Measurements from ENCODE around the gene APRT.
A peak's percentile ranks its signal among the peaks of the same experiment; 100 is the strongest.

The APRT gene, protein sequence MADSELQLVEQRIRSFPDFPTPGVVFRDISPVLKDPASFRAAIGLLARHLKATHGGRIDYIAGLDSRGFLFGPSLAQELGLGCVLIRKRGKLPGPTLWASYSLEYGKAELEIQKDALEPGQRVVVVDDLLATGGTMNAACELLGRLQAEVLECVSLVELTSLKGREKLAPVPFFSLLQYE

DNA sequence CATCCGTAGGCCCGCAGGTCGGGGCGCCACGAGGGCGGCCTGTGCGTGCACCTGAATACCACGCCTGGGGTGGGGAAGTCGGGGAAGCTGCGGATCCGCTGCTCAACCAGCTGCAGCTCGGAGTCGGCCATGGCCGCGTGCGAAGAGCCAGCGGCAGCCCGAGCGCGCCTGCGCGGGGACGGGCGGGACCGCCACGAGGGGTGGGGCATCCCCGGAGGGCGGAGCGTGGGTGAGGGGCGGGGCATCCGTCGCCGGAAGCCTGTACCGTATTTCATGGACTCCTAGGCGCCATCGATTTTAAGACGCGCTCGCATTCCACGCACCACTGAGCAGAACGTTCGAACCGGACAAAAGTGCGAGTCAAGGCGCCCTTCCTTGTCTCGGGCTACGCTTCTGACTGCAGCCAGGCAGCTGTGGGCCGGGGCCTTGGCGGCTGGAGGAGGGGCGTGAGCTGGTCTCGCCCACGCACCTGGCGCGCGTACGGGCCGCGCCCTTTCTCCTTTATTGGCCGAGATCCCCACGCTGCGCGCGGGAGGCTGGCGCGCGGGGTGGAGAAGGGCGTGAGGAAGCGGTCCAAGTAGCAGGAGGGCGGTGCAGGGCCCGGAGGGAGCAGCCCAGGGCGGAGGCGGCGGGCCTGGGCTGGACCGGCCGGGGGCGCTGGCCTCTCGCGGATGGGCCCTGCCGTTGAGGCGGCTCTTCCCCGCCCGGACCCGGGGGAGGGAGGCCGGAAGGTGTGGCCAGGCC, at the start of gene APRT:
TSS of gene APRT (minus strand) at position 160 of the 744 bp plus-strand sequence. CDS start at position 131, 29 bp downstream.
- Histone ChIP-seq H3K27ac (ENCODE audit: low read depth, low read length) (peak within 1 kb of the TSS; percentile 67), H3K4me1 (ENCODE audit: control insufficient read depth in 5 of 5, insufficient read depth in 5 of 5, low read length in 5 of 5) (peaks cover 6 to 41% (median 37%) of the 10 kb centered on the region in 5 donors), H3K4me3 (ENCODE audit: low read depth in 1 of 5, low read length in 5 of 5) (peak within 1 kb of the TSS; percentile 66 to 75 (median 71)), H3K9me3 (ENCODE audit: control insufficient read depth in 5 of 5, low read length in 5 of 5) (no peaks in the 10 kb centered on the region), H3K27me3 (ENCODE audit: control insufficient read depth in 5 of 5, insufficient read depth in 4 of 5, low read length in 5 of 5) (no peaks in the 10 kb centered on the region), H3K9ac (ENCODE audit: low read length in 5 of 5) (peak within 1 kb of the TSS; percentile 31 to 83 (median 59)), H3K36me3 (ENCODE audit: control insufficient read depth in 5 of 5, insufficient read depth in 5 of 5, low read length in 5 of 5) (peaks cover 0 to 24% (median 15%) of the 10 kb centered on the region in 5 donors)

DNA sequence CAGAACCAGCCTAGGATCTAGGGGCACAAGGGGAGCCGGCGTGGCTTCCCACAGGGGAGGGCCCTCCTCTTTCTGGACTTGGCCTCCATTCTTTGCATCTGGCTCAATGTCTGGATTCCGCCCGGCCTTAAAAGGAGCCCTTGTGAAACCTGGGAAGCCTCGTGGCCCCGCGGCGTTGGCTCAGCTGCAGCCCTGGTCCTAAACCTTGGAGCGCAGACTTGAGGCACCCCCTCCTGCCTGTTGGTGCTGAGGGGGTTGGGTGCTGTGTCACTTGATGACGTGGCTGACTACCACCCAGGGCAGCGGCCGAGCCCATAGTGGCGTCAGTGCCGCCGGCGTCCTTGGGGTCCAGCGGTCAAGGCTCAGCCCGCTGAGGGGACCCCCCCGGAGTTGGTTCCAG, 49.6 kb upstream of the APRT start:
- peaks cover 0 to 48% (median 44%) of the 10 kb centered on the region in 5 donors for H3K36me3 ChIP-seq (ENCODE audit: control insufficient read depth in 5 of 5, insufficient read depth in 5 of 5, low read length in 5 of 5)

DNA sequence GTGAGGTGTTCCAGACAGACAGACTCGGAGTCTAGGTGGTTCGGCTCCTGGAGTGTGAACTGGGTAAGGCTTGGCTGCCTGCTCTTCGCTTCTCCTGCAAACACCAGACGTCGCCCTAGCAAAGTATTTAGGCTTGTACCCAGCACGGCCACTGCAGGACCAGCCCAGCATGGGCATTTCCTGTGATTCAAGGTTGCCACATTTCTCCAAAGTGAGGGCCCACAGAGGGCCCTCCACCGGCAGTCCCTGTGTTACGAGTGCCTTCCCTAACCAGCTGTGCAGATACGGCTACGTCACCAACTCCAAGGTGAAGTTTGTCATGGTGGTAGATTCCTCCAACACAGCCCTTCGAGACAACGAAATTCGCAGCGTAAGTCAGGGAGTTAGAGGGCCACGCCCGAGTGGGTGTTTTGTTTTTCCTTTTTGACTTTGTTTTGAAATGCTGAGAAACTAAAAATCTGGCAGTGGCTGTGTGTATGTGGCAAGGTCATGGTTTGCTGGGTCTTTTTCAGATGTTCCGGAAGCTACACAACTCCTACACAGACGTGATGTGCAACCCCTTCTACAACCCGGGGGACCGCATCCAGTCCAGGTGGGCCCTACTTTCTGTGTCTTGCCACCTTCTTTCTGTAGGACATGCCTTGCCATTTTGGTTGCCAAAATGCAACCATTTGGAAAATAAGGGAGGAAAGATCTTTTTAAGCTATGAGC, 47.8 kb upstream of the APRT start:
- Histone ChIP-seq H3K4me3 (ENCODE audit: low read depth in 1 of 5, low read length in 5 of 5) (no peak overlapping the region), H3K4me1 (ENCODE audit: control insufficient read depth in 5 of 5, insufficient read depth in 5 of 5, low read length in 5 of 5) (peaks cover 4 to 34% (median 29%) of the 10 kb centered on the region in 5 donors), H3K27ac (ENCODE audit: low read depth, low read length) (no peak overlapping the region), H3K9ac (ENCODE audit: low read length in 5 of 5) (no peak overlapping the region), H3K9me3 (ENCODE audit: control insufficient read depth in 5 of 5, low read length in 5 of 5) (no peaks in the 10 kb centered on the region), H3K27me3 (ENCODE audit: control insufficient read depth in 5 of 5, insufficient read depth in 4 of 5, low read length in 5 of 5) (no peaks in the 10 kb centered on the region), H3K36me3 (ENCODE audit: control insufficient read depth in 5 of 5, insufficient read depth in 5 of 5, low read length in 5 of 5) (peaks cover 0 to 48% (median 44%) of the 10 kb centered on the region in 5 donors)

More for the DNA sequence above, 49.6 kb upstream of the APRT start:
- H3K4me3 ChIP-seq (ENCODE audit: low read depth in 1 of 5, low read length in 5 of 5): no peak overlapping the region
- H3K27ac ChIP-seq (ENCODE audit: low read depth, low read length): no peak overlapping the region
- peaks cover 4 to 18% (median 15%) of the 10 kb centered on the region in 5 donors for H3K4me1 ChIP-seq (ENCODE audit: control insufficient read depth in 5 of 5, insufficient read depth in 5 of 5, low read length in 5 of 5)
- no peaks in the 10 kb centered on the region for H3K9me3 ChIP-seq (ENCODE audit: control insufficient read depth in 5 of 5, low read length in 5 of 5)
- H3K27me3 ChIP-seq (ENCODE audit: control insufficient read depth in 5 of 5, insufficient read depth in 4 of 5, low read length in 5 of 5): peaks cover 0 to 8% (median 7%) of the 10 kb centered on the region in 5 donors
- no peak overlapping the region for H3K9ac ChIP-seq (ENCODE audit: low read length in 5 of 5)

DNA sequence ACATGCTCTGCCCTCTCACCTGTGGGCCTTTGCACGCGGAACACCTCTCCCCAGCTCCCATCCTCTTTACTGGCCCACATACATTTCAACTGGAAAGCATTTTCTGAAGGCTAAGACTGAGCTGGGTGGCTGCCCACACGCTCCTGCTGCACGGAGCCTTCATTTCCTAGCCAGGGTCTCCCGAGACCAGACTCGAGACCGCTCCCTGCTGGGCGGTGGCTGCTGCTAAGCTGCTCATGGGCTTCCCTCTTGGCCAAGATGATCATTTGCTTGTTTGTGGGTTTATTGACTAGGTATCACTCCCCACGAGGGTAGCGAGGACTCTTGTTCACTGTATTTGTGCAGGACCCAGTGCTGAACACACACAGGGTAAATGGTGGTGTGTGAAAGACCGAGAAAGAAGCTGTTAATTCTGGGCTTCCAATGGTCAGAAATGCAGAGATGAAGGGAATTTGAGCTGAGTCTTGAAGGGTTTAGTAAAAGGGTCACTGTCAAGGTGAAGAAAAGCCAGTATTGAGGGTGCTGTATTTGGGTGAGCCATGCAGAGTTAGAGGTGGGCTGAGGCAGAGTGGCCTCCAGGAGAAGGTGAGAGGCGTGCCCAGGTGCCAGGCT, 46.1 kb upstream of the APRT start:
- H3K4me1 ChIP-seq (ENCODE audit: control insufficient read depth in 5 of 5, insufficient read depth in 5 of 5, low read length in 5 of 5): peaks cover 4 to 46% (median 39%) of the 10 kb centered on the region in 5 donors

DNA sequence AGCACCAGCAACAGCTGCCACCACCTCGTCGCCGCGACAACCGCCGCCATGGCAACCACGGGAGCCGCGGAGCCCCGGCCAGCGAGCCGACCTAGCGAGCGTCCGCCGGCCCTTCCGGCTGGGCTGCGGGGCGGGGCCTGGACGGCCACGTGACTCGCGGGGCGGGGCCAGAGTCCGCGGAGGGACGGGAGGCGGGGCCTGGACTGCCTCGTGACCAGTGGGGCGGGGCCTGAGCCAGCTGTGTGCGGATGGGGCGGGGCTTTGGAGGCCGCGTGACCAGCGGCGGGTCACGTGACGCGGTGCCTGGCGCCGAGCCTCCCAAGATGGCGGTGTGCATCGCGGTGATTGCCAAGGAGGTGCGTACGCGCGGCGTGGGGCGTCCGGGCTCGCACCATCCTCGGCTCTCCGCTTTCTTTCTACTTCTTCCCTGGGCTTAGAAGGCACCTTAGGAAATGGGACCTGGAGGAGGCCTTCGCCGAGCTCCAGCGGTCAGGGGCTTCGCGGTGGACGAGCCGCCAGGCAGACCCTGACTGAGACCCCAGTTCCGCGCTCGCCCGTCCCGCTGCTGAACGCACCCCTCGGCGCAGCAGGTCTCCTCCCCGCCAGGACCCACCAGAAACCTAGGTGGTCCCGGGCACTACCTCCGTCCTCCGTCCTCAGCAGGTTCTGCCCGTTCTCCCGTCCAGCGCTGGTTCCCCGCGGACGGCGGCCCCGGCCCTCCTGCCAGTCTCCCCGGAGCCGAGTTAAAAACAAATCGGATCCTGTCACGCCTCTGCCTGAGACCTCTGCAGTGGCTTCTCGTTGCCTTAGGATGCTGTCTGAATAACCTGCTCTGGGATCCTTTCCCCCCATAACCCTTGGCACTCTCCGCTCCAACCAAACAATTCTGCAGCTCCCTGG, 45.4 kb upstream of the APRT start, which contains the start of the genes GALNS and TRAPPC2L:
TSS of gene GALNS (minus strand) at position 120 of the 900 bp plus-strand sequence. CDS start at position 50, 70 bp downstream.
TSS of gene TRAPPC2L (plus strand) at position 300 of the 900 bp plus-strand sequence. CDS start at position 324, 24 bp downstream.
- Histone ChIP-seq H3K36me3 (ENCODE audit: control insufficient read depth in 5 of 5, insufficient read depth in 5 of 5, low read length in 5 of 5) (peaks cover 0 to 35% (median 32%) of the 10 kb centered on the region in 5 donors), H3K9me3 (ENCODE audit: control insufficient read depth in 5 of 5, low read length in 5 of 5) (no peaks in the 10 kb centered on the region), H3K9ac (ENCODE audit: low read length in 5 of 5) (peak within 1 kb of the TSS; percentile 72 to 87 (median 78)), H3K27ac (ENCODE audit: low read depth, low read length) (peak within 1 kb of the TSS; percentile 79), H3K27me3 (ENCODE audit: control insufficient read depth in 5 of 5, insufficient read depth in 4 of 5, low read length in 5 of 5) (no peaks in the 10 kb centered on the region), H3K4me1 (ENCODE audit: control insufficient read depth in 5 of 5, insufficient read depth in 5 of 5, low read length in 5 of 5) (peaks cover 4 to 46% (median 39%) of the 10 kb centered on the region in 5 donors), H3K4me3 (ENCODE audit: low read depth in 1 of 5, low read length in 5 of 5) (peak within 1 kb of the TSS; percentile 85 to 99 (median 91))

More for the DNA sequence above, 46.1 kb upstream of the APRT start:
- Histone ChIP-seq H3K9ac (ENCODE audit: low read length in 5 of 5) (peak overlapping the region; percentile 72 to 87 (median 78)), H3K9me3 (ENCODE audit: control insufficient read depth in 5 of 5, low read length in 5 of 5) (no peaks in the 10 kb centered on the region), H3K4me3 (ENCODE audit: low read depth in 1 of 5, low read length in 5 of 5) (peak overlapping the region; percentile 85 to 99 (median 91)), H3K27me3 (ENCODE audit: control insufficient read depth in 5 of 5, insufficient read depth in 4 of 5, low read length in 5 of 5) (no peaks in the 10 kb centered on the region), H3K36me3 (ENCODE audit: control insufficient read depth in 5 of 5, insufficient read depth in 5 of 5, low read length in 5 of 5) (peaks cover 0 to 42% (median 40%) of the 10 kb centered on the region in 5 donors), H3K27ac (ENCODE audit: low read depth, low read length) (peak overlapping the region; percentile 79)

DNA sequence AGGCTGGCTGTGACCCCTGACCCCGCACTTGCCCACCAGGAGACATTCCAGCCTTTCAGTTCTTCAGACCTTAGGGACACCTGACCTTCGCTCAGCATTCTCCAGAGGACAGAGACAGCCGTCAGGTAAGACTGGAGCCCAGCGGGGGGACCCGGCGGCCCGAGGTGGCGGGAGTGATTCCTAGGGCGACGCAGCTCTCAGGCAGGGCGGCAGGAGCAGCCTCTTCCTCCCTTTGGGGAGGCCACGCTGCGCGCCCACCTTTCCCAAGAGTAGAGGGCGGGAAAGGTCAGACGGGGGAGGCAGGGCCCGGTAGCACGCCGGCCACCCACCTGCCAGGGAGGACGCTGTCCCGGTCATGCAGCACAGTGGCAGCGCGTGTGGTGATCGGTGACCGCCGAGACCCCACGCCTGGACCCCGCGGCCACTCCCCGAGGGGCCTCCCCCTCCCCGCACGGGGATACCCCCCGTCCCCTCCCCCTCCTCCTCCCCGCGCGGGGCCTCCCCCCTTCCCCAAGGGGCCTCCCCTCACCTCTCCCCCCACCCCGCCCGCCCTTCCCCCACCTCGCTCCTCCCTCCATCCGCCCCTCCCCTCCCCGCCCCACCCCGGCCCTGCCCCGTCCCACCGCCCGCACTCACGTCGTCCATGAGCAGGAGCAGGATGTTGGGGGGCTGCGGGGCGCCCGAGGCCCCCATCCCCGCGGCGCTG, 44.5 kb upstream of the APRT start:
- Histone ChIP-seq H3K4me1 (ENCODE audit: control insufficient read depth in 5 of 5, insufficient read depth in 5 of 5, low read length in 5 of 5) (peaks cover 4 to 46% (median 39%) of the 10 kb centered on the region in 5 donors), H3K9me3 (ENCODE audit: control insufficient read depth in 5 of 5, low read length in 5 of 5) (no peaks in the 10 kb centered on the region), H3K27ac (ENCODE audit: low read depth, low read length) (no peak overlapping the region), H3K36me3 (ENCODE audit: control insufficient read depth in 5 of 5, insufficient read depth in 5 of 5, low read length in 5 of 5) (peaks cover 0 to 32% (median 24%) of the 10 kb centered on the region in 5 donors), H3K27me3 (ENCODE audit: control insufficient read depth in 5 of 5, insufficient read depth in 4 of 5, low read length in 5 of 5) (no peaks in the 10 kb centered on the region), H3K4me3 (ENCODE audit: low read depth in 1 of 5, low read length in 5 of 5) (peak overlapping the region; percentile 25 to 99 (median 90)), H3K9ac (ENCODE audit: low read length in 5 of 5) (peak overlapping the region in 3 of 5 donors; percentile 49 to 67 (median 59))

DNA sequence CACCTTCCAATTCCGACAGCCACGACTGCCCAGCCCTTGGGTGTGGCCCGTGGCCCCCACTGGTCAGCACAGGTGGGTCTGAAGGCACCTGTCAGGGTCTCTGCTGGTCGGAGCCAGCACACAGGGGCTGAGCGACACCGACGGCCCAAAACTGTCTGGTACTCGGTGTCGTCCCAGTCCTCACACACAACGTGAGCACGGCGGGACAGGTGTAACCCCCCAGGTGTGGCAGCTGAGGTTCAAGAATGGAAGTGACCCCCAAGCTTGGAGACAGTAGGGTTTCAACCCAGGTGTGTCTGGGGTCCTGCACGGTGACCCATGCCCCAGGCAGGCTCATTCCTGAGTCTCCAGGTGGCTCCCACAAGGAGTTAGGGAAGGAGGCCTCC, 44.0 kb upstream of the APRT start:
- Histone ChIP-seq H3K9me3 (ENCODE audit: control insufficient read depth in 5 of 5, low read length in 5 of 5) (no peaks in the 10 kb centered on the region), H3K36me3 (ENCODE audit: control insufficient read depth in 5 of 5, insufficient read depth in 5 of 5, low read length in 5 of 5) (peaks cover 0 to 31% (median 20%) of the 10 kb centered on the region in 5 donors), H3K9ac (ENCODE audit: low read length in 5 of 5) (peak overlapping the region in 2 of 5 donors; percentile 59 to 67), H3K4me3 (ENCODE audit: low read depth in 1 of 5, low read length in 5 of 5) (peak overlapping the region; percentile 25 to 67 (median 60)), H3K27ac (ENCODE audit: low read depth, low read length) (no peak overlapping the region), H3K4me1 (ENCODE audit: control insufficient read depth in 5 of 5, insufficient read depth in 5 of 5, low read length in 5 of 5) (peaks cover 4 to 46% (median 39%) of the 10 kb centered on the region in 5 donors), H3K27me3 (ENCODE audit: control insufficient read depth in 5 of 5, insufficient read depth in 4 of 5, low read length in 5 of 5) (no peaks in the 10 kb centered on the region)

DNA sequence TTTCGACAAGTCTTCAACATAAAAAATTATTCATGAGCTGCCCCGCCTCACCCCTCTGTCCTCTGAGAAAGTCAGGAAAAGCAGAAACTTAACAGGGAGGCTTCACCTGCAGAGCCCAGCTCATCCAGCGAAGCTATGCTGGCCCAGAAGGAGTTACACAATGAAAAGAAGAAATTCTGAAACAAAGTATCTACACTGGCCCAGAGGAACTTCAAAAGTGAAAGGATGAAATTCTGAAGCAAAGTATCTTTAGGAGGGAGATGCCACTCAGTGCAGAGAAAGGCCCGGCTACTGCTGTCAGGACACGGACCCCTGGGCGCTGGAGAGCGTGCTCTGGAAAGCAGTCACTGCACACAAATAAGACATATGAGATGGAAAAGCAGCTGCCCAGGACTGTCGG, 43.4 kb upstream of the APRT start:
- Histone ChIP-seq H3K4me1 (ENCODE audit: control insufficient read depth in 5 of 5, insufficient read depth in 5 of 5, low read length in 5 of 5) (peaks cover 4 to 46% (median 39%) of the 10 kb centered on the region in 5 donors), H3K27me3 (ENCODE audit: control insufficient read depth in 5 of 5, insufficient read depth in 4 of 5, low read length in 5 of 5) (no peaks in the 10 kb centered on the region), H3K9ac (ENCODE audit: low read length in 5 of 5) (peak overlapping the region in 1 of 5 donors; percentile 67), H3K27ac (ENCODE audit: low read depth, low read length) (no peak overlapping the region), H3K4me3 (ENCODE audit: low read depth in 1 of 5, low read length in 5 of 5) (no peak overlapping the region), H3K9me3 (ENCODE audit: control insufficient read depth in 5 of 5, low read length in 5 of 5) (no peaks in the 10 kb centered on the region), H3K36me3 (ENCODE audit: control insufficient read depth in 5 of 5, insufficient read depth in 5 of 5, low read length in 5 of 5) (peaks cover 0 to 31% (median 18%) of the 10 kb centered on the region in 5 donors)

Data from subcutaneous abdominal adipose tissue (tissue), 5 donors.